OCI-LY1 (cell line): Measurements from ENCODE around the gene BNIP5.
A peak's percentile ranks its signal among the peaks of the same experiment; 100 is the strongest.

Experiments
- H2AFZ ChIP-seq: fragments of 200-600 bp; sonication (generic), shearing (Covaris generic); 2 replicates; pipeline ENCODE4 v1.6.0; 2014; ENCODE audit warnings: antibody characterized with exemption, mild to moderate bottlenecking, low read length
- H3F3A ChIP-seq: fragments of 200-600 bp; sonication (generic), shearing (Covaris generic); 2 replicates; pipeline ENCODE4 v1.6.0; 2014; ENCODE audit warnings: mild to moderate bottlenecking, antibody characterized with exemption, low read length, moderate library complexity; ENCODE audit not compliant: insufficient read depth
- H3K27ac ChIP-seq: fragments of 200-600 bp; sonication (generic); 2 replicates; pipeline ENCODE4 v1.5.1; 2014; ENCODE audit warnings: low read length, mixed run types, mild to moderate bottlenecking, low read depth; ENCODE audit not compliant: poor library complexity, severe bottlenecking
- H3K27me3 ChIP-seq: fragments of 200-600 bp; sonication (generic); 2 replicates; pipeline ENCODE4 v1.6.0; 2014; ENCODE audit warnings: antibody characterized with exemption, mild to moderate bottlenecking, low read length, moderate library complexity; ENCODE audit not compliant: insufficient read depth
- H3K36me3 ChIP-seq: fragments of 200-600 bp; sonication (generic); 2 replicates; pipeline ENCODE4 v1.6.1; 2014; ENCODE audit warnings: mild to moderate bottlenecking, antibody characterized with exemption, low read length, moderate library complexity, mixed read lengths; ENCODE audit not compliant: insufficient read depth
- H3K4me1 ChIP-seq: fragments of 200-600 bp; sonication (generic); 2 replicates; pipeline ENCODE4 v1.5.1; 2014; ENCODE audit warnings: mild to moderate bottlenecking, low read length, moderate library complexity; ENCODE audit not compliant: insufficient read depth, severe bottlenecking
- H3K4me2 ChIP-seq: fragments of 200-600 bp; sonication (generic), shearing (Covaris generic); 2 replicates; pipeline ENCODE4 v1.6.1; 2014; ENCODE audit warnings: low read length
- H3K4me3 ChIP-seq: fragments of 200-600 bp; sonication (generic); 2 replicates; pipeline ENCODE4 v1.5.1; 2014; ENCODE audit warnings: low read length, low read depth, mild to moderate bottlenecking, mixed read lengths; ENCODE audit not compliant: poor library complexity, severe bottlenecking
- H3K79me2 ChIP-seq: fragments of 200-600 bp; shearing (Covaris generic); 2 replicates; pipeline ENCODE4 v1.6.1; 2016; ENCODE audit warnings: mixed run types, low read length, mixed read lengths; ENCODE audit not compliant: insufficient read depth
- H3K9ac ChIP-seq: fragments of 200-600 bp; sonication (generic), shearing (Covaris generic); 2 replicates; pipeline ENCODE4 v1.6.1; 2014; ENCODE audit warnings: mild to moderate bottlenecking, low read length, mixed read lengths
- H3K9me2 ChIP-seq: fragments of 200-600 bp; sonication (generic), shearing (Covaris generic); 2 replicates; pipeline ENCODE4 v1.6.1; 2014; ENCODE audit warnings: low read depth, mild to moderate bottlenecking, low read length, mixed read lengths
- H3K9me3 ChIP-seq: fragments of 200-600 bp; shearing (Covaris generic); 2 replicates; pipeline ENCODE4 v1.6.1; 2014; ENCODE audit warnings: low read length, mixed read lengths
- H4K20me1 ChIP-seq: fragments of 200-600 bp; sonication (generic), shearing (Covaris generic); 2 replicates; pipeline ENCODE4 v1.6.0; 2016; ENCODE audit warnings: mild to moderate bottlenecking, low read length; ENCODE audit not compliant: insufficient read depth
- CTCF ChIP-seq: fragments of 200-600 bp; sonication (generic), shearing (Covaris generic); IDR thresholded peaks from 2 replicates; pipeline ENCODE4 v1.5.1; 2017; ENCODE audit warnings: mild to moderate bottlenecking, antibody characterized with exemption, low read length, moderate library complexity, mixed read lengths
- EZH2 ChIP-seq: fragments of 200-600 bp; sonication (generic), shearing (Covaris generic); IDR thresholded peaks from 2 replicates; pipeline ENCODE4 v1.8.0; 2017; ENCODE audit warnings: borderline replicate concordance, mixed run types, mild to moderate bottlenecking, antibody characterized with exemption, low read length, moderate library complexity, mixed read lengths

The BNIP5 gene

DNA sequence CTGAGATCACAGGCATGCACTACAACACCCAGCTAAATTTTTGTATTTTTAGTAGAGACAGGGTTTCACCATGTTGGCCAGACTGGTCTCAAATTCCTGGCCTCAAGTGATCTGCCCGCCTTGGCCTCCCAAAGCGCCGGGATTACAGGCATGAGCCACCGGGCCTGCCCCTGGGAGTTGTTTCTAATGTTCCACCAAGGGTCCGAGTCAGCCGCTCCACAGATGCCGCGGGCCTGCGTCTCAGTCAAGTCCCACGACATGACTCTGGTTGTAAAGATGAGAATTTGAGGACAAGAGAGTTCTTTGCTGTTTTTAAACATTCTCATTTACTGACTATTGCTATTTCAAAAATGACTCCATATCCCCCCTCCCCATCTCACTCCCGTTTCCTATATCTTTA lies 30.8 kb downstream of the BNIP5 start:
- no peak overlapping the region for H2AFZ ChIP-seq
- H3F3A ChIP-seq, result no peaks in the 10 kb centered on the region
- TF ChIP-seq EZH2 (no peak), CTCF (no peak)

GRCh38 chr6:36302227-36302976 lies 34.3 kb downstream of the BNIP5 start:
- H3K9me2 ChIP-seq, result no peaks in the 10 kb centered on the region
- H3K4me3 ChIP-seq, result no peak overlapping the region
- H3K9me3 ChIP-seq, result no peaks in the 10 kb centered on the region
- no peaks in the 10 kb centered on the region for H3F3A ChIP-seq
- no peak overlapping the region for H3K9ac ChIP-seq
- no peaks in the 10 kb centered on the region for H3K4me1 ChIP-seq
- H3K27me3 ChIP-seq, result 0 out of 2 replicates have a peak, but pooled peaks cover 5% of the 10 kb centered on the region
- TF ChIP-seq EZH2, result no peak
- TF ChIP-seq CTCF, result peak; percentile 99
- H2AFZ ChIP-seq, result no peak overlapping the region
- no peak overlapping the region for H3K27ac ChIP-seq
- no peaks in the 10 kb centered on the region for H3K79me2 ChIP-seq
- H3K4me2 ChIP-seq, result no peak overlapping the region
- H3K36me3 ChIP-seq, result no peaks in the 10 kb centered on the region
- no peaks in the 10 kb centered on the region for H4K20me1 ChIP-seq

More for the DNA sequence above, 30.8 kb downstream of the BNIP5 start:
- Histone ChIP-seq H4K20me1 (no peaks in the 10 kb centered on the region), H3K36me3 (no peaks in the 10 kb centered on the region), H3K4me2 (no peak overlapping the region), H3K9ac (no peak overlapping the region), H3K9me3 (no peaks in the 10 kb centered on the region), H3K79me2 (no peaks in the 10 kb centered on the region), H3K27ac (no peak overlapping the region), H3K4me1 (no peaks in the 10 kb centered on the region), H3K9me2 (no peaks in the 10 kb centered on the region), H3K27me3 (no peaks in the 10 kb centered on the region; the same call in 1 of the 2 replicates), H3K4me3 (no peak overlapping the region)

DNA sequence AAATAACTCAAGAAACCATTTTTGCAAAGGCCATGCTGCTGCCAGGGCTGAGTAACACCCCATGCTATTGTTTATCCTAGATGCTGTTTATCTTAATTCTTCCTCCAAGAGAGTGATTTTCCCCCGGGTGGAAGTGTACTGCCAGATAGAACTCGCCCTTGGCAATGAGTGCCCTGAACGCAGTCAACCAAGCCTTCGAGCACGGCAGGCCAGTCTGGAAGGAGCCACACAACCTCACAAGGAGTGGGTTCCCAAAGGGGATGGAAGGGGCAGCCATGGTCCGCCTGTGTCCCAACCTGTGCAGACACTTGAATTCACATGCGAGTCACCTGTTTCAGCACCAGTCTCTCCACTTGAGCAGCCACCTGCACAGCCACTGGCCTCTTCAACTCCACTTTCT lies 34.9 kb downstream of the BNIP5 start:
- Histone ChIP-seq H4K20me1 (no peaks in the 10 kb centered on the region), H3F3A (no peaks in the 10 kb centered on the region), H3K9me2 (no peaks in the 10 kb centered on the region), H3K4me3 (no peak overlapping the region), H3K79me2 (no peaks in the 10 kb centered on the region), H3K9ac (no peak overlapping the region), H2AFZ (no peak overlapping the region), H3K4me2 (no peak overlapping the region), H3K4me1 (no peaks in the 10 kb centered on the region), H3K9me3 (no peaks in the 10 kb centered on the region), H3K36me3 (no peaks in the 10 kb centered on the region), H3K27ac (no peak overlapping the region), H3K27me3 (0 out of 2 replicates have a peak, but pooled peaks cover 5% of the 10 kb centered on the region)
- TF ChIP-seq EZH2 (no peak), CTCF (no peak)
